ENCODE data around the gene SRSF2.

DNA sequence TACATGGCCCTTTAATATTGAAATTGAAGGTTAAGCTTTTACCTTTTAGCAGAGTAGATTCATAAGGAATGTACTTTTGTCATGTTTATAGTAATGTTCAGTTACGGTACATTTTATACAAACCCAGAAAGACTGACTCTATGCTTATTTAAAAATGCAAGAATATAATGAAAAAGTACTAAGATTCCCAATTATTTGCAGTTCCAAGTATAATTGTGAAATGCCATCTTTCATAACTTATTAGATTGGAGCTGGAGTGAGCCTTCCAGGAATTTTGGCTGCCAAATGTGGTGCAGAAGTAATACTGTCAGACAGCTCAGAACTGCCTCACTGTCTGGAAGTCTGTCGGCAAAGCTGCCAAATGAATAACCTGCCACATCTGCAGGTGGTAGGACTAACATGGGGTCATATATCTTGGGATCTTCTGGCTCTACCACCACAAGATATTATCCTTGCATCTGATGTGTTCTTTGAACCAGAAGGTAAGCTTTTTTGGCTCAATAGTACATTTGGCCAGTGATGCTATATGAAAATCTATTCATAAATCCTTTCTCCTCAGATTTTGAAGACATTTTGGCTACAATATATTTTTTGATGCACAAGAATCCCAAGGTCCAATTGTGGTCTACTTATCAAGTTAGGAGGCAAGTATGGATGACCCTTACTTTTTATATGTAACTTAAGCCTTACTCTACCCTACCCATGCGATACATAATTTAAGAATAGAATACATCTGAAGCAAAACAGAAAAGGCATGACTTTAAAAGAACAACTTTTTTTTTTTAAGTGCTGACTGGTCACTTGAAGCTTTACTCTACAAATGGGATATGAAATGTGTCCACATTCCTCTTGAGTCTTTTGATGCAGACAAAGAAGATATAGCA, 4.2 kb downstream of the SRSF2 start:
- TF ChIP-seq CTCF (conservative IDR thresholded peaks at IDR 0.05; ENCODE audit: low read length), result no peak
- no peak for TF ChIP-seq EZH2phosphoT487 (IDR thresholded peaks at IDR 0.05; ENCODE audit: borderline replicate concordance)
